ENCODE results near the gene COX6B2.

COX6B2 gene

DNA sequence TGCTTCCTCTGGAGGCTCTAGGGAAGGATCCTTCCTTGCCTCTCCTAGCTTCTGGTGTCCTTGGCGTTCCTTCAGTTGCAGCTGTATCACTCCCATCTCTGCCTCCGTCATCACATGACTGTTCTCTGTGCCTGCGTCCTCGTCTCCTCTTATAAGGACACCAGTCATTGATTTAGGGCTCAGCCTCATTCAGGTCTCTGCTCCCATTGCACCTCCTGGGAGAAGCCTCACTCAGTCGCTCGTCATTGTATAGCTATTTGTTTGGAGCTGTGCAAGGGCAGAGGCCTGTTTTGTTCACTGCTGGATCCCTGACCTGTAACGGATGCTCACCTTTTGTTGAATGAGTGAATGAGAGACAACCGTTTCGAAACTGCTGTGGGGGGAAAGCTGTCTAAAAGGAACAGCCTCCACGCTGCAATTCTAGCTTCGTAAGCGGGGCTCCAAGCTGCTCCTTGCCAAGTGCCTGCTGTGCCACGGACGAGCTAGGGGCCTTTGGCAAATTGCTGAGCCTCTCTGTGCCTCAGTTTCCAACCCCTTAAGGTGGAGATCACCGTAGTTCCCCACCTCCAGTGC is 53.5 kb downstream of the COX6B2 start:
- DNase-seq (ENCODE audit: low read depth), result no peak
- H3K4me3 ChIP-seq (ENCODE audit: low read depth, low read length), result no peak overlapping the region

GRCh38 chr19:55299991-55300390 is 54.5 kb downstream of the COX6B2 start:
- DNase-seq (ENCODE audit: low read depth), result no peak
- H3K4me3 ChIP-seq (ENCODE audit: low read depth, low read length), result no peak overlapping the region

Measured in skeletal muscle cell (primary cell).